GM21381 (cell line): ENCODE data around the gene GBX1.

Experiments used
- ATAC-seq: cut with Tn5 transposase; IDR thresholded peaks from one replicate; pipeline ENCODE4 v1.9.1; 2021; ENCODE audit warnings: mild to moderate bottlenecking, moderate library complexity; ENCODE audit not compliant: unreplicated experiment

Gene GBX1

DNA sequence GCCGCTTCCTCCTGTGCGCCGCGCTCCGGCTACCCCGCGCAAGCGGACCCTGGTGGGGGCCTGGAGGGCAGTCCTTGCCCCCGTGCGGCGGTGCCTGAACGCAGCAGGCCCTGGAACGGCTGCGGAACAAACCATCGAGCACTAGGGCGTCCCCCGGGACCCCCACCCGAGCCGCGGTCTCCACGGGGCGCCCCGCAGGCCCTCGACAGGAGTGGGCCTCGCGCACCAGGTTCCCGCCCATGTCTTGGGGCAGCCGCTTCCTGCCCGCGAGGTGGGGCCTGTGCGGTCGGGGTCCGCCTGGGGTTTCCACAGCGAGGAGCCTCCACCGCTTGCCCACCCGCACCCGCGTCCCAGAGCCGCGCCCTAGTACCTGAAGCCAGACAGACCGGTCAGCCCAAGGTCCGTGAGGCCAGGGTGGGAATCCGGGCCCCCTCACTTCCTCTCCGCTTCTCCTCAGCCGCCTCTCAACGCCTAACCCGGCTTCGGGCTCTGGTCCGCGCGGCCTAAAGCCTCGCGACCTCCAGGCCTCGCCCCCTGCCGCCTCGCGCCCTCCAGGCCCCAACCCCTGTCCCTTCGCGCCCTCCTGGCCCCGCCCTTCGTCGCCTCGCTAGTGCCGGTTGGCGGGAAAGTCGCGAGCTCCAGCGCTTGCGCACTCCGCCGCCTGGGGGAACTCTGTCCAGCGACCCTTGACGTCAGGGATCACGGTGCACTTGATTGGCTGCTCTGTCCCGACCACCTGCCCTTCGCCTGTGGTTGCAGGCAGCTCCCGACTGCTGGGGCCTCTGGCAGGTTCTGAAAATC is 7.0 kb upstream of the GBX1 start:
- no peak for ATAC-seq

DNA sequence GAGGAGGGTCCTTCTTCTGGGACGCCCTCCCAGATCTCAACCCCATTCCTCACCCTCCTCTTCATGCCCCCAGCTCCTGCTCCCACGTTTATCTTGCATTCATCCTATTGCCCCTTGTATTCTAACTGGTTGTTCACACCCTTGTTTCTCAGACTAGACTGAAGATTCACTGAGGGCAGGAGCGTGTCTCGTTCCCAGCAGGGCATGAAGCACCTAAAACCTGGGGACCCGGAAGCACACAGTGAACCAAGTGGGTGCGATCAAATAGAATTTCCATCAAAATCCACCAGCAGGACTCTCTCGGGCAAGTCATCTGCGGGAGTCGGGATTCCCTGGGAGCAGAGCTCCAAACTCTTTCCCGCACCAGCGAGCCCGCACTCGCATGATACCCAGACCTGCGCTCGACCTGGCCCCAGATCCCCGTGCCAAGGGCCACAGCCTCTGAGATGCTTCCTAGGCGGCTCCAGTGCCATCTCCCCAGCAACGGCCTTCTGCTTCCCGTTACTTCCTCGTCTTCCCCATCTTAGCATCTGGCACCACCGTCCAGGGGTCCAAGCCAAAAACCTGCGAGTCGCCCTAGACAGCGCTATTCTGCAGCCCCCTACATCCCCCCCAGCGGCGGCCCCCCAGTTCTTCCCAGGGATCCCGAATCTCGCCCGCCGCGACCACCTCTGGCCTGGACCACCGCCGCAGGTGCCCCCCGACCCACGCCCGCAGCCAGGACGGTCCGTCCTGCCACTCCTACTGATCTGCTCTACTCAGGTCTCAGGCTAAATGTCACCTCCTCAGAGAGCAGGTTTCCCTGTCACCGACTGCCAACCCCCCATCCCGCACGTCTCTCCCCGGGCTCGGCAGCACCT is 6.1 kb upstream of the GBX1 start:
- ATAC-seq: no peak

DNA sequence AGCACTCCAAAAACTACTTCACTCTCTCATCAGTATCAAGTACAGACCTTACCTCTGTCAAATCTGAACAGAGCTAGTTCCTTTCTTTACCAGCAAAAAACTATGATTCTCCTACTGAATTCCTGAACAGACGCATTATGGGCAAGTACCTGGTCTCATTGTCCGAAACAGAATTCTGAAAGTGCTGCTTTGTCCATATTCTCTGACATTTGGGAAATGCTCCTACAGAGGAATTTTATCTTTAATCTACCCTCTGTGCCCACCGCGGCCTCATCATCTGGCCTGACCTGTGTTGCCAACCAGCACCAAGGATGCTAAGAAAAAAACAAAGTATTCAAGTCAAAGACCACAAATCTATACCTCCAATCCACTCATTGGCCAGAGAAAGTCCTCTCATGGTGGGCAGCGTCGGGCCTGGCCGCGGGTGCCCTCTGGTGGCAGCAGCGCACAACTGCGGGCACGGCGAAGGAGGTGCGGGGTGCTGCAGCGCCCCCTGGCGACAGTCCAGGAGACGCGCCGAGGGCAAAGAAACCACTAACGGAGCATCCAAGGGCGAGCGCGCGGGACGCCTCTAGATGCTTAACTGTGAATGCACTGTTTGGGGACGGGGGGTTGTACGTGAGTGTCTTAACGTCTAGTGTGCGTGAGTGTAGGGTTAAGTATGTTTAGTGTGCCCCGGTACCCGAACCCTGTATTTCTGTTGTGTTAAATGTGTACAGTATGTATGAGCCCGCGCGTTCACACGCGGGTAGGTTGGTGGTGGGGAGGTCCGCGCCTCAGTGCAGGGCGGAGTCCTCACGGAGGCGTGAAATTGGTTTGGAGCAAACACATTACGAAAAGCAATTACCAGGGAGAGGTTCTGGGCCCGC is 5.0 kb upstream of the GBX1 start:
- peak; percentile 58 for ATAC-seq

DNA sequence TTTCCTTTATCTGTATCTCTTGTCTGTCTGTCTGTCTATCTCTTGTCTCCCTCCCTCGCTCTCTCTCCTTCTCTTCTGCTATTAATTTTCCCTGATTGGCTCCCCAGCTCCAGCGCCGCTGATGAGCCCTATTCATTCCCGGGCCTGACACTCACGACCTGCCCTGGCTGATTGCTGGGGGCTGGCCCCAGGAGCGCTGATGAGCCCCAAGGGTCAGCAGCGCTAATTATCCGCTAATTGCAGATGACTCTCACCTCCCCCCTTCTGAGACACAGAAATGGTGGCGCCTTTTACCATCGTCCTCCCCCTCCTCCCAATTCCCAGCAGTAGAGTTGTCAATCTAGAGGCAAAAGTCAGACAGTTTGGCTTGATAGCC is 1.3 kb upstream of the GBX1 start:
- no peak for ATAC-seq

DNA sequence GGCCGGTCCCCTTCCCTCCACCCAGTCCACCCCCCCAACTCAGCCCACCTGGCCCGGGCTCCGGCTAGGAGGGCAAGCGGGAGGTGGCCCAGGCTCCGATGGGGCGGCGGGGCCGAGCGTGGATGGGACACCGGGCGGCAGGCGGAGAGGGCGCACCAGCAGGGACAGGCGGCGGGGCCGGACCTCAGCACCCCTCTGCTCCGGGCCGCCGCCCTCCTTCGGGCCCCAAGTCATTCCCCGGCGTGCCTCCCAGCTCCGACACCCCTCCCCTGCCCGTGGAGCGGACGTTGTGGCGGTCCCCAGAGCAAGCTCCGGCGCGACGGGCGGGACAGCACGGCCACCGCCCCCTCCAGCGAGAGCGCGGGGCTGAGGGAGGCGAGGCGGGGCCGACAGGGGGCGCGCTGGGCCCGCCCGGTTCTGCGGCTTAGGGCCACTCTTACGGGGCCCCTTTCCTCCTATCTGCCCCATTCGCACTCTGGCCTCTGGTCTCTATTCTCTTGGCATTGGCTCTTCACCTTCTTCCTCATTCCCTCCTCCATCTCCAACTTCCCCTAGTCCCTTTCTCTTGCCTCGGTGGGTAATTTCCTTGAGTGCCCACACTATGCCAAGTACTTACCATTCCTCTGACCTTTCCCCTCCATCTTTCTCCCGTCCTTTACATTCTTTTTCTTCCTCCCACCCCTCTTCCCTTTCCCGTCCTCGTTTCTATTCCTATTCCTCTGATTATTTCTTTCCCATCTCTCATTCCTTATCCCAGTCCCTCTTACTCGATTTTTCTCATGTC is 701 bp upstream of the GBX1 start:
- ATAC-seq: no peak

DNA sequence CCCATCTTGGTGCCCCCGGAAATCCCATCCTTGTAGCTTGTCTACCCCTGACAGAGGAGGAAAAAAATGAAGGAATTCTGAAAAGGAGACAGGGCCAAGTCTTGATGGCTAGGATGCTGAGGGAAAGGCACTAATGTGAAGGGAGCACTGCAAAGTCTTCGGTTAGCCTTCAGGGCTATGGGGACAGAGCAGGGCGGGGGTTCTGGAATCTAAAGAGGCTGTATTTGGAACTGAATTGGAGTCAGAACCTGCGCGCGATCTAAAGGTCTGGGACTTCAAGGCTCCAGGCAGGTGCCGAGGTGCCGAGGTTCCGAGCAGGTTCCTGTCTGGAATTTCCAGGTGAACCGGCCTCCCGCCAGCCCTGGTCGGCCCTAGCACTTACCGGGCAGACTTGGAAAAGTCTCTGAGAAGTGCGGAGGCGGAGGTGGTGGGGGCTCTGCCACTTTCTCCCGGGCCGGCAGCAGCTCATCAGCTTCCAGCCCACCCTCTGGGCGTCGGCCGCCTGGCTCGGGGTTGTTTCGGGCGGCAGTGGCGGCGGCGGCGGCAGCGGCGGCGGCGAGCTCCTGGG is 781 bp downstream of the GBX1 start:
- ATAC-seq: no peak

DNA sequence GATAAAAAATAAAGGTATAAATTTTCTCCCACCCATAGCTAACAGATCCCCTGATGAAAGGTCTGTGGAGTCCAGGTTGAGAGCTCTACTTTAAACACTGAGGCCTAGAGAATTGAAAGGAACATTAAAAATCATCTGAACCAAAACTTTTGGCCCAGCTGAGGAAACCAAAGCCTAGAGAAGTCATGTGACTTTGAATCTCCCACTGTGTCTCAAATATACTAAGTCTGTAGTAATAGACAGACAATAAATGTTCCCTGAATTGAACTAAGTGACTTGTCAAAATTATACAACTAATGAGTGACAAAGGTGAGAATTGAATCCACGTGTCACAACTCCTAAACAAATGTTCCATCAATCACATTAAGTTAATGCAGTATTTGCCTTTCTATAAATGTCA is 5.7 kb downstream of the GBX1 start:
- ATAC-seq: no peak

DNA sequence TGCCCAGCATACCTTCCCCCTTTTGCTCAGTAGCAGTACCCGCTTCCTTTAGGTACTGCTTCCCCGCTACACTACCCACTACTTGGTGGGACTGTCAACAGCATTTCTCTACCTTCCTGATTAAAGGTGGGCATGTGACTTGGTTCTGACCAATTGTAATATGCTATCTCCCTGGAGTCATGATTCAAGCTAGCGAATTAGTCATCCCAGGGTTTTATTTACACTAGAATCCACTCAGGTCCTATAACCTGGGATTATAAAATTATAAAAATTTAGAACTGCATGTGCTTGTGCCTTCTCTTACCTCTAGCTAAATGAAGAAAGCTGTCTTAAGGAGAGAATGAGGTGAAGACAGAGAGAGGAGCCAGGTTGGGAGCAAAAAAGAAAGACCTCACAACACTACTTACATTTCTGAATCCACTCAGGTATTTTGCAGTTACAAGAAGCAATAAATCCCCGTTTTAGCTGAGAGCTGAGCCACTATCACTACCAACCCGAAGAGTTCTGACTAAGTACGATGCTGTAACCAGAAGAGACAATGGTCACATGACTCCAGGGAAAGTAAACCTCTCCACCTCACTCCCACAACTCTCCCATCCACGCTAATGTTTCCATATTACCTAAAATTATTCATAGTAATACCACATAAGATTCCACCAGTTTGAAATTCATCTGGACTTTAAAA is 9.7 kb downstream of the GBX1 start:
- ATAC-seq: no peak

DNA sequence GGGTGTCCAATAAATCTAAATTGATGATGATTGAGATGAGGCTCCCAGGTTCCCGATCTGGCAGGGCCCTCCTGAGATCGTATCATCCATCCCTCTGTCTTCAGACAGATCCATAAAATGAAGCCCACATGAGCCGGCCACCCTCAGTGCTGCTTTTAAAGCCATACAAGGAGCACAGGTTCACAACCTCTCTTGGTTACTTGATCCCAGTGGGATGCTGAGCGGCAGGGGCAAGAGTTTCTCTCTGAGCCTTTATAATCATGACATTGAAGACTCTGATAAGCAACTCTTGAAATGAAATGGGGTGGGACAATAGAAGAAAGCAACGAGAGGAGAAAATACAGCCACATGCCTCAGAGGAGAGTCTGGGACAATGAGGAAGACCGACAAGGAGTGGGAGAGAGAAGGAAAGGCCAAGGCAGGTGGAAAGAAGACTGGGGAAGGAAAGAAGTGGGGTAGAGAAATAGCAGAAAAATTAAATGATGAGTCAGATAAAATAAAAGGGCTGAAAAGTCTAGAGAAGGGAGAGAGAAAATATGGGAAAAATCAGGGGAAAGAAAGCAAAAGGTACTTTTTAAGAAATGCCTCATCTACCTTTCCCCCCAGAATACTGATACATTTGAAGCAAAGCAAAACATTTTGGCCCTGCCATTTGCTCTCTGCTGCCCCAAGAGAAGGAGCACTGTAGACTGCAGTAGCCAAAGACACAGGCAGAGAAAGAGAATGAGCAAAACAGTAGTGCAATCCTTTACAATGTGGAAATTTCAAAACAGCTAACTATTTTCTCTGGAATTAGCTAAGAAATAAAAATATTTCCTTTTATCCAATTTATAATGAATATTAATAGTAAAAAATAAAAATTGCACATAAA is 14.6 kb downstream of the GBX1 start:
- no peak for ATAC-seq

DNA sequence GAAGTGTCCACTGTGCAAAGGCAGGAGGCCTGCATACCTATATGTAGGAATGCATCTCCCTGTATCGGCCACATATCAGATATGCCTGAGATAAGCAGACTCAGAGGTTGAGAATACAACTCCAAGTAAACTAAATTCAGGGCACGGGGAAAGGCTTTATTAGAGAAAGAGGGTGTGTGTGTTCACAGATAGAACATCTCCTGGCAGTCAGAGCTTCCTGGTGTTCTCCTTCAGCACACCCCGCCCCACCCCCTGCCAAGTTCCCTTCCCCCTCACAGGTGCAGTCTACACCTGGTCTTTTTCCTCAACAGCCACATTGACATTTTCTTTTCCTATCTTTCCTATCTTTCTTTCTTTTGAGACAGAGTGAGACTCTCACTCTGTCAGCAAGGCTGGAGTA is 17.1 kb downstream of the GBX1 start:
- no peak for ATAC-seq

DNA sequence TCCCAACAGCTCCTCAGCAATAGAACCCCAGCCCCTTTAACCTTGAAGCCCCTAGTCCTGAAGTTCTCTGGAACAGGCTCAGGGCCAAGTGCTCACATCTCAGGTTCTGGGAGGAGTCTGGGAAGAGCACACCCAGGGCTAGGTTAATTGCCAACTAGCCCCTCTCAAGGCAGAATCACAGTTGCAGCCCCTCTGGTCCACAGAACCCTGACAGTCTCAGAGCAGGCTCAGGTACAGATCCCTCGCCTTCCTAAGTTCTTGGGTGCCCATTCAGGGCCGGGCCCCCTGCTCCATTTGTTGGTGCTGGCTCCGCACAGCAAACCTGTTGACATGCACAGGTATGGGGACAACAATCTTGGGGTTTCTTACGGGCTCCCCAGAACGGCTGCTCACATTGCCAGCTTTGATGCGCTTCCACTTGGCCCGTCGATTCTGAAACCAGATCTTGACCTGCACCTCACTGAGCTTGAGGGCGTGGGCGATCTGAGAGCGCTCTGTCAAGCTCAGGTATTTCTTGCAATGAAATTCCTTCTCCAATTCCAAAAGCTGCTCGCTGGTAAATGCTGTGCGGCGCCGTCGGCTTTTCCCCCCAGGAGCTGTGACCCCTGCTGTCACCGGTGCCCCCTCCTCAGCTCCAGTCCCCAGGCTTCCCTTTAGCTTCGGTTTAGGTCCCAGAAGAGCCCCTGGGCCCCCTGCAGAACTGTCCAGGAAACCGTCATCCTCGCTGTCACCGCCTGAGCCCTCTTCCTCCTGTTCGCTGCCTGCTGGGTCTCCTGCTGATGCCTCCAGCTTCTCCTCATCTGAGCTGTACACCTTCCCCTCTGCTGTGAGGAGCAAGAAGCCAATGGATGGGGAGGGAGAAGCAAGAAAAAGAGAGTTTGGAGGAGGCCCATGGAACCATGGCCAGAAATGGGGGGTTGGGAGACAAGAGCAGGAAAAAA is 18.9 kb downstream of the GBX1 start:
- no peak for ATAC-seq

DNA sequence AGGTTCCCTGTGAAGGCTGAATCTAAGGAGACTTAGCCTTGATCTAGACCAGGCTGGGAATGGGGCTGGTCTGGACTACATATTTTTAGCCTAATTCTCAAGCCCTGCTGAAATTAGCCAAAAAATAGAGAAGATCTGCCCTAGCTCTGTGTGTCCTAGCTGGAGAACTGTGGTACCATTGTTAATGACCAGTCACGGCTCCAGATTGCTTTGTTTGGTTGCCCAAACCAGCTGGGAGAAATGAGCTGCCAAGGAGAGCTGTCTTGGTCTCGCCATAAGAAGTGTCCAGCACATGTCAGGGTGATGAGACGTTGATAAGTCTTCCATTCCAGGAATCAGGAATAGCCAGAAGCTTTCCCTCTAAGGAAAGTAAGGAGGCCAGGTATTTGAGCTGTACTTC is 20.7 kb downstream of the GBX1 start:
- no peak for ATAC-seq

DNA sequence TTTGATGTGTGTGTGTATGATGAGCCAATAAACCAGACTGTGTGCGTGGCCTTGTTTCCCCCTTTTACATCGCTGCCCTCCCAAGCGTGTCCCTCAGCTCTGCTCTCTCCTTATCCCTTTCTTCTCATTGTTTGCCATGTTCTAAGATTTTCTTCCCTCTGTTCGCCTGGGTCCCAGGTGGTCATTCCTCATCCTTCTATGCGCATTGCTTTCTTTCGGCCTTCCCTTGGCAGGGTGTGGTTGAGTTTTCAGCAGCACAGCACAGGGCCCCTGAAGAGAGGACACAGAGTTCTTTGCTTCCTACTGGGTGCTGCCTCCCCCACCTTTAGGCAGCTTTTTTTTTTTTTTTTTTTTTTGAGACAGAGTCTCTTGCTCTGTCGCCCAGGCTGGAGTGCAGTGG is 23.1 kb downstream of the GBX1 start:
- ATAC-seq: no peak

DNA sequence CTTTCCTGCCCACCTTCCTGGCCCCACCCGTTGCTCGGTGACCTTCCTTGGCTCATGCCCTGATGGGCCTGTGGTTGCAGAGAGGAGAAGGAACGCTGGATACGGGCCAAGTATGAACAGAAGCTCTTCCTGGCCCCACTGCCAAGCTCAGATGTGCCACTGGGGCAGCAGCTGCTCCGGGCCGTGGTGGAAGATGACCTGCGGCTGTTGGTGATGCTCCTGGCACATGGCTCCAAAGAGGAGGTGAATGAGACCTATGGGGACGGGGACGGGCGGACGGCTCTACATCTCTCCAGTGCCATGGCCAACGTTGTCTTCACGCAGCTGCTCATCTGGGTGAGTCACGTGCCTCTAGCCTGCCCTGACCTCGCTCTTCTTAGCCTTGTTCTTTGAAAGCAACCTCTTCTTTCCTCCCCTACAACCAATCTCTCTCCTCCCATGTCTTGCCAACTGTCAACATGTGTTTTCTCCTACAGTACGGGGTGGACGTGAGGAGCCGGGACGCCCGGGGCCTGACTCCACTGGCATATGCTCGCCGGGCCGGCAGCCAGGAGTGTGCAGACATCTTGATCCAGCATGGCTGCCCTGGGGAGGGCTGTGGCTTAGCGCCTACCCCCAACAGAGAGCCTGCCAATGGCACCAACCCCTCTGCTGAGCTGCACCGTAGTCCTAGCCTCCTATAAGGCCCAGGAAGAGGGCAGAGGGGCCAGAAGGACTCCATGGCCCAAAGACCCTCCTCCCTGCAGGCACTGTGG is 24.1 kb downstream of the GBX1 start:
- no peak for ATAC-seq

DNA sequence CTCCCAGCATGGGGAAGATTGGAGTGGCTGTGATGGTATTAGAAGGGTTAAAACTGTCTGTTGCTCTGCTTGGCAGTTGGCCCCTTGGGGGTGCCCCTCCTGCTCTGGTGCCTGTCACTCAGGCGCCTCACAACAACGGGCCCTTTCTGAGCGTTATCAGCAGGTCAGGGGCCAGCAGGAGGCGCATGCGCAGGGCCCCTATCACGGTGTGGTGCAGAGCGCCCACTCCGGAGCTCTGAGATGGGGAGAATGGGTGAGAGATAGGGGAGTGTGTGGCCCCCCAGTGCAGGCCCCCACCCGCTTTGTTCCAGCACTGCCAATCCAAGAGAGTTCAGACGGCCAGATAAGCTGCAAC is 24.8 kb downstream of the GBX1 start:
- no peak for ATAC-seq

DNA sequence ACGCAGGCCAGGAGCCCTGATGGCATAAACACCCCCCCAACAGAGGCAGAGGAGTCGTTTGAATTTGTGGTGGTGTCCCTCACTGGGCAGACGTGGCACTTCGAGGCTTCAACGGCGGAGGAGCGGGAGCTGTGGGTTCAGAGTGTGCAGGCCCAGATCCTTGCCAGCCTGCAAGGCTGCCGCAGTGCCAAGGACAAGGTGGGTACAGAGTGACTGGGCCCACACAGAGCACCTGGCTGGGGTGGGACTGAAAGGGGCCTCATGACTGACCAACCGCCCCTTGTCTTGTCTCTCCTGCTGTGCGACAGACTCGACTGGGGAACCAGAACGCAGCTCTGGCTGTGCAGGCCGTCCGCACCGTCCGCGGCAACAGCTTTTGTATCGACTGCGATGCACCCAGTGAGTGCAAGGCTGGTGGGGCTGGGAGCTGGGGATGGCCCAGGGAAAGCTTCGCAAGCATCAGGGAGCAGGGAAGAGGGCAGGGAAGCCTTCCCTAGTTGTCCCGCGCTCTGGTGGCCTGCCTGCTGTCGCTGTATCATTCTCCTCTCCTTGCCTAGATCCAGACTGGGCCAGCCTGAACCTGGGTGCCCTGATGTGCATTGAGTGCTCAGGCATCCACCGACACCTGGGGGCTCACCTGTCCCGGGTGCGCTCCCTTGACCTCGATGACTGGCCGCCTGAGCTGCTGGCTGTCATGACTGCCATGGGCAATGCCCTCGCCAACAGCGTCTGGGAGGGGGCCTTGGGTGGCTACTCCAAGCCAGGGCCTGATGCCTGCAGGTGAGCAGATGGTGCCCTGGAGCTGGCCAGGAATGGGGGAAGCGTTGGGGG is 25.4 kb downstream of the GBX1 start:
- no peak for ATAC-seq
